Astrocyte of the cerebellum (primary cell): ENCODE results near the gene ASB15.

Source experiments
- DNase-seq: peaks from one replicate; pipeline ENCODE4 v3.0.0-alpha.2; 2011; ENCODE audit warnings: low read depth
- H3K4me3 ChIP-seq: 2 replicates; pipeline ENCODE4 v1.5.1; 2011; ENCODE audit warnings: mild to moderate bottlenecking, low read depth, low read length, moderate library complexity
- CTCF ChIP-seq: IDR thresholded peaks from 2 replicates; pipeline ENCODE4 v1.5.1; 2012; ENCODE audit warnings: low read length, low read depth, moderate library complexity, mild to moderate bottlenecking; ENCODE audit errors: missing control alignments
- in situ Hi-C: cut with HindIII; loops from 2 replicates; pipeline ENCODE4 v1.10.0; 2017; ENCODE audit warnings: low sequenced_read_pairs

Gene ASB15

GRCh38 chr7:123657304-123657685, 55.7 kb downstream of the ASB15 start:
- no peak for DNase-seq
- in situ Hi-C loops = no loop called here
- no peak for TF ChIP-seq CTCF
- H3K4me3 ChIP-seq = no peak overlapping the region

- H3K4me3 ChIP-seq = no peak overlapping the region
- no peak for DNase-seq
- TF ChIP-seq CTCF = no peak
- in situ Hi-C loops = no loop called here
Observed at GRCh38 chr7:123658023-123658422, 56.4 kb downstream of the ASB15 start.

GRCh38 chr7:123660514-123661354, 59.1 kb downstream of the ASB15 start:
- H3K4me3 ChIP-seq = no peak overlapping the region
- in situ Hi-C loops = no loop called here
- no peak for DNase-seq
- no peak for TF ChIP-seq CTCF

- no peak for TF ChIP-seq CTCF
- no peak for DNase-seq
- in situ Hi-C loops = no loop called here
- H3K4me3 ChIP-seq = no peak overlapping the region
Observed at GRCh38 chr7:123661765-123662164, 60.1 kb downstream of the ASB15 start.

- H3K4me3 ChIP-seq = no peak overlapping the region
- in situ Hi-C loops = no loop called here
- no peak for DNase-seq
- no peak for TF ChIP-seq CTCF
Observed at GRCh38 chr7:123662293-123662692, 60.7 kb downstream of the ASB15 start.

GRCh38 chr7:123662755-123663154, 61.1 kb downstream of the ASB15 start:
- DNase-seq = no peak
- no peak for TF ChIP-seq CTCF
- in situ Hi-C loops = no loop called here
- H3K4me3 ChIP-seq = no peak overlapping the region
